ENCODE results near the gene MRPS22.

DNA sequence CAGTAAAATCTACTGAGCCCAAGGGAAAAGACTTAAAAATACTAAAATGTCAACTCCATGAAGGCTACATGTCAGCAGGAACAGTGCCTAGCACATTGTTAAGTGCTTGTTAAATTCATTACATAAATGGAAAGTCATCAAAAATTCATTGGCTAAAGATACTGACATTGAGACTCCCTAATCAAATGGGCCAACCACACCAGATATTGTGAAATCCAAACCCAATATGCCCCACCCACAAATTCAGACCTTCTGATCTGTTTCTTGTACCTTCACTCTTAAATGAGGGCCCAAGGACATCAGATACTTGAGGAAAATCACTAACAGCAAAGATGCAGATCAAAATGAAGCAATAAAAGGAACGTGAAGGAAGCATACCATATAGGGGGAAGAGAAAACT, 20.7 kb downstream of the MRPS22 start:
- TF ChIP-seq, protein P1, sequence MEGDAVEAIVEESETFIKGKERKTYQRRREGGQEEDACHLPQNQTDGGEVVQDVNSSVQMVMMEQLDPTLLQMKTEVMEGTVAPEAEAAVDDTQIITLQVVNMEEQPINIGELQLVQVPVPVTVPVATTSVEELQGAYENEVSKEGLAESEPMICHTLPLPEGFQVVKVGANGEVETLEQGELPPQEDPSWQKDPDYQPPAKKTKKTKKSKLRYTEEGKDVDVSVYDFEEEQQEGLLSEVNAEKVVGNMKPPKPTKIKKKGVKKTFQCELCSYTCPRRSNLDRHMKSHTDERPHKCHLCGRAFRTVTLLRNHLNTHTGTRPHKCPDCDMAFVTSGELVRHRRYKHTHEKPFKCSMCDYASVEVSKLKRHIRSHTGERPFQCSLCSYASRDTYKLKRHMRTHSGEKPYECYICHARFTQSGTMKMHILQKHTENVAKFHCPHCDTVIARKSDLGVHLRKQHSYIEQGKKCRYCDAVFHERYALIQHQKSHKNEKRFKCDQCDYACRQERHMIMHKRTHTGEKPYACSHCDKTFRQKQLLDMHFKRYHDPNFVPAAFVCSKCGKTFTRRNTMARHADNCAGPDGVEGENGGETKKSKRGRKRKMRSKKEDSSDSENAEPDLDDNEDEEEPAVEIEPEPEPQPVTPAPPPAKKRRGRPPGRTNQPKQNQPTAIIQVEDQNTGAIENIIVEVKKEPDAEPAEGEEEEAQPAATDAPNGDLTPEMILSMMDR (IDR thresholded peaks at IDR 0.05), result no peak
- no peak for TF ChIP-seq POLR2A (IDR thresholded peaks at IDR 0.05)
